Hepatocyte (in vitro differentiated cells): ENCODE data around the gene KRTAP12-3.

ENCODE experiments used
- EZH2 ChIP-seq: fragments of 200-600 bp; sonication (generic); IDR thresholded peaks from 2 replicates; pipeline ENCODE4 v1.6.1; 2016; ENCODE audit warnings: antibody characterized with exemption, mild to moderate bottlenecking, borderline replicate concordance
- EZH2phosphoT487 ChIP-seq: fragments of 200-600 bp; sonication (generic); IDR thresholded peaks from one replicate; pipeline ENCODE4 v1.6.1; 2018; ENCODE audit warnings: antibody characterized with exemption, mild to moderate bottlenecking, low read depth, moderate library complexity; ENCODE audit not compliant: unreplicated experiment, severe bottlenecking
- TF ChIP-seq, protein P1 (sequence below): fragments of 200-600 bp; sonication (generic); IDR thresholded peaks from 2 replicates; pipeline ENCODE4 v1.5.1; 2016; ENCODE audit warnings: antibody characterized with exemption, mild to moderate bottlenecking; ENCODE audit not compliant: poor library complexity

DNA sequence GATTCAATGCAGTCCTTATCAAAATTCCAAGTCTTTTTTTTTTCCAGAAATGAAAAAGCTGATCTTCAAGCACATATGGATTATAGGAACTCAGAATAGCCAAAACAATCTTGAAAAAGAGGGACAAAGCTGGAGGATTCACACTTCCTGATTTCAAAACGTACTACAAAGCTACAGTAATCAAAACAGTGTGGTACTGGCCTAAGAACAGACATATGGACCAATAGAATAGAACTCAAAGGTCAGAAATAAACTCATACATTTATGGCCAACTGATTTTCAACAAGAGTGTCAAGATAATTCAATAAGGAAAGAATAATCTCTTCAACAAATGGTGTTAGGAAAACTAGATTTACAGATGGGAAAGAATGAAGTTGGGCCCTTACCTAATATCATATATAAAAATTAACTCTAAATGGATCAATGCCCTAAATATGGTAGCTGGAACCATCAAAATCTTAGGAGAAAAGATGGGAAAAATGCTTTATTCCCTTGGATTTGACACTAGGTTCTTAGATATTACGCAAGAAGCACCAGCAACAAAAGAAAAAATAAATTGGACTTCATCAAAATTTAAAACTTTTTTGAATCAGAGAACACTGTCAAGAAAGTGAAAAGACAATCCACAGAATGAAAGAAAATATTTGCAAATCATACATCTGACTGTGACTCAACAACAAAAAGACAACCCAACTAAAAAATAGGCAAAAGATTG is 35.2 kb downstream of the KRTAP12-3 start:
- TF ChIP-seq, protein P1, sequence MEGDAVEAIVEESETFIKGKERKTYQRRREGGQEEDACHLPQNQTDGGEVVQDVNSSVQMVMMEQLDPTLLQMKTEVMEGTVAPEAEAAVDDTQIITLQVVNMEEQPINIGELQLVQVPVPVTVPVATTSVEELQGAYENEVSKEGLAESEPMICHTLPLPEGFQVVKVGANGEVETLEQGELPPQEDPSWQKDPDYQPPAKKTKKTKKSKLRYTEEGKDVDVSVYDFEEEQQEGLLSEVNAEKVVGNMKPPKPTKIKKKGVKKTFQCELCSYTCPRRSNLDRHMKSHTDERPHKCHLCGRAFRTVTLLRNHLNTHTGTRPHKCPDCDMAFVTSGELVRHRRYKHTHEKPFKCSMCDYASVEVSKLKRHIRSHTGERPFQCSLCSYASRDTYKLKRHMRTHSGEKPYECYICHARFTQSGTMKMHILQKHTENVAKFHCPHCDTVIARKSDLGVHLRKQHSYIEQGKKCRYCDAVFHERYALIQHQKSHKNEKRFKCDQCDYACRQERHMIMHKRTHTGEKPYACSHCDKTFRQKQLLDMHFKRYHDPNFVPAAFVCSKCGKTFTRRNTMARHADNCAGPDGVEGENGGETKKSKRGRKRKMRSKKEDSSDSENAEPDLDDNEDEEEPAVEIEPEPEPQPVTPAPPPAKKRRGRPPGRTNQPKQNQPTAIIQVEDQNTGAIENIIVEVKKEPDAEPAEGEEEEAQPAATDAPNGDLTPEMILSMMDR: no peak
- TF ChIP-seq EZH2 (no peak), EZH2phosphoT487 (no peak)
